HEK293 (cell line): Measurements from ENCODE around the gene TMEM179.

Experiments used
- CTCF ChIP-seq: fragments of 450-650 bp; formaldehyde crosslinking; IDR thresholded peaks from 2 replicates; pipeline ENCODE4 v1.5.1; 2016; ENCODE audit warnings: missing biosample characterization, missing genetic modification characterization
- ELK4 ChIP-seq: IDR thresholded peaks from 2 replicates; pipeline ENCODE4 v1.6.1; 2011; ENCODE audit warnings: mild to moderate bottlenecking, low read depth, low read length, borderline replicate concordance
- GLIS2 ChIP-seq: fragments of 450-650 bp; formaldehyde crosslinking; IDR thresholded peaks from 2 replicates; pipeline ENCODE4 v1.5.1; 2016; ENCODE audit warnings: missing biosample characterization, missing genetic modification characterization
- HIC1 ChIP-seq: fragments of 450-650 bp; formaldehyde crosslinking; IDR thresholded peaks from 2 replicates; pipeline ENCODE4 v1.5.1; 2016; ENCODE audit warnings: missing biosample characterization, missing genetic modification characterization
- HOXA7 ChIP-seq: sonication (generic); formaldehyde crosslinking; IDR thresholded peaks from 2 replicates; pipeline ENCODE4 v1.8.1; 2022; ENCODE audit warnings: missing genetic modification reagents, borderline replicate concordance
- KLF17 ChIP-seq: fragments of 450-650 bp; formaldehyde crosslinking; IDR thresholded peaks from 2 replicates; pipeline ENCODE4 v1.5.1; 2016; ENCODE audit warnings: missing biosample characterization, missing genetic modification characterization
- SCRT2 ChIP-seq: fragments of 450-650 bp; formaldehyde crosslinking; IDR thresholded peaks from 2 replicates; pipeline ENCODE4 v1.5.1; 2016; ENCODE audit warnings: missing biosample characterization, missing genetic modification characterization
- SP7 ChIP-seq: fragments of 450-650 bp; formaldehyde crosslinking; IDR thresholded peaks from 2 replicates; pipeline ENCODE4 v1.5.1; 2016; ENCODE audit warnings: missing biosample characterization, missing genetic modification characterization
- YY2 ChIP-seq: fragments of 450-650 bp; formaldehyde crosslinking; IDR thresholded peaks from 2 replicates; pipeline ENCODE4 v1.5.1; 2016; ENCODE audit warnings: missing biosample characterization, missing genetic modification characterization
- ZBTB17 ChIP-seq: fragments of 450-650 bp; formaldehyde crosslinking; IDR thresholded peaks from 2 replicates; pipeline ENCODE4 v1.5.1; 2016; ENCODE audit warnings: missing biosample characterization, missing genetic modification characterization
- ZBTB26 ChIP-seq: fragments of 450-650 bp; formaldehyde crosslinking; optimal IDR thresholded peaks from 2 replicates; pipeline ENCODE3; 2016; ENCODE audit warnings: missing biosample characterization, mild to moderate bottlenecking, missing genetic modification characterization
- ZBTB8A ChIP-seq: fragments of 450-650 bp; formaldehyde crosslinking; IDR thresholded peaks from 2 replicates; pipeline ENCODE4 v1.5.1; 2016; ENCODE audit warnings: missing biosample characterization, missing genetic modification characterization
- ZFHX2 ChIP-seq: fragments of 450-650 bp; formaldehyde crosslinking; conservative IDR thresholded peaks from 2 replicates; pipeline ENCODE4 v1.5.1; 2016; ENCODE audit warnings: missing biosample characterization, missing genetic modification characterization
- ZNF112 ChIP-seq: fragments of 450-650 bp; formaldehyde crosslinking; IDR thresholded peaks from 2 replicates; pipeline ENCODE4 v1.5.0; 2017; ENCODE audit warnings: missing biosample characterization, missing genetic modification characterization
- ZNF114 ChIP-seq: fragments of 450-650 bp; formaldehyde crosslinking; IDR thresholded peaks from 2 replicates; pipeline ENCODE4 v1.5.0; 2017; ENCODE audit warnings: missing biosample characterization, missing genetic modification characterization
- ZNF157 ChIP-seq: fragments of 450-650 bp; formaldehyde crosslinking; IDR thresholded peaks from 2 replicates; pipeline ENCODE4 v1.5.1; 2016; ENCODE audit warnings: missing biosample characterization, missing genetic modification characterization
- ZNF239 ChIP-seq: fragments of 450-650 bp; formaldehyde crosslinking; IDR thresholded peaks from 2 replicates; pipeline ENCODE4 v1.5.1; 2016; ENCODE audit warnings: missing biosample characterization, missing genetic modification characterization
- ZNF354C ChIP-seq: fragments of 450-650 bp; formaldehyde crosslinking; IDR thresholded peaks from 2 replicates; pipeline ENCODE4 v1.5.1; 2016; ENCODE audit warnings: missing biosample characterization, missing genetic modification characterization, low read depth, borderline replicate concordance
- ZNF423 ChIP-seq: fragments of 450-650 bp; formaldehyde crosslinking; IDR thresholded peaks from 2 replicates; pipeline ENCODE4 v1.5.1; 2016; ENCODE audit warnings: missing biosample characterization, missing genetic modification characterization
- ZNF510 ChIP-seq: fragments of 450-650 bp; formaldehyde crosslinking; IDR thresholded peaks from 2 replicates; pipeline ENCODE4 v1.5.1; 2018; ENCODE audit warnings: mild to moderate bottlenecking, missing genetic modification characterization, missing biosample characterization; ENCODE audit not compliant: insufficient replicate concordance
- ZNF530 ChIP-seq: fragments of 450-650 bp; formaldehyde crosslinking; IDR thresholded peaks from 2 replicates; pipeline ENCODE4 v1.5.1; 2016; ENCODE audit warnings: low read depth, missing biosample characterization, missing genetic modification characterization
- ZNF548 ChIP-seq: fragments of 450-650 bp; formaldehyde crosslinking; IDR thresholded peaks from 2 replicates; pipeline ENCODE4 v1.5.1; 2016; ENCODE audit warnings: missing biosample characterization, missing genetic modification characterization
- ZNF549 ChIP-seq: fragments of 450-650 bp; IDR thresholded peaks from 2 replicates; pipeline ENCODE4 v1.5.1; 2018; ENCODE audit warnings: missing biosample characterization, missing genetic modification characterization, mild to moderate bottlenecking, inconsistent platforms, moderate library complexity
- ZNF610 ChIP-seq: fragments of 450-650 bp; formaldehyde crosslinking; IDR thresholded peaks from 2 replicates; pipeline ENCODE4 v1.5.1; 2016; ENCODE audit warnings: missing biosample characterization, missing genetic modification characterization, borderline replicate concordance
- ZNF704 ChIP-seq: fragments of 450-650 bp; formaldehyde crosslinking; IDR thresholded peaks from 2 replicates; pipeline ENCODE4 v1.5.1; 2016; ENCODE audit warnings: missing biosample characterization, missing genetic modification characterization
- ZNF707 ChIP-seq: fragments of 450-650 bp; formaldehyde crosslinking; IDR thresholded peaks from 2 replicates; pipeline ENCODE4 v1.5.1; 2016; ENCODE audit warnings: missing biosample characterization, missing genetic modification characterization
- ZNF76 ChIP-seq: fragments of 450-650 bp; formaldehyde crosslinking; IDR thresholded peaks from 2 replicates; pipeline ENCODE4; 2016; ENCODE audit warnings: low read depth, missing biosample characterization, missing genetic modification characterization, borderline replicate concordance
- ZNF843 ChIP-seq: fragments of 450-650 bp; formaldehyde crosslinking; IDR thresholded peaks from 2 replicates; pipeline ENCODE4 v1.5.1; 2016; ENCODE audit warnings: missing biosample characterization, missing genetic modification characterization

TMEM179 gene

GRCh38 chr14:104563742-104564615 is 40.6 kb downstream of the TMEM179 start (continued):
- TF ChIP-seq ZNF354C (tag by site-specific recombination) (no peak), GLIS2 (peak; percentile 91), HOXA7 (no peak), CTCF (peak; percentile 96), ZNF549 (tag by site-specific recombination) (no peak), ZFHX2 (tag by site-specific recombination) (peak; percentile 71), SP7 (tag by site-specific recombination) (0 out of 2 replicates have a peak, but pooled peaks have one; percentile 22), ZNF114 (no peak), ZNF704 (tag by site-specific recombination) (no peak), YY2 (tag by site-specific recombination) (no peak), ZBTB26 (tag by site-specific recombination) (peak; percentile 5), ZBTB8A (tag by site-specific recombination) (peak; percentile 63), SCRT2 (tag by site-specific recombination) (peak; percentile 44; the same call in 1 of the 2 replicates), ZNF843 (no peak), ZNF548 (tag by site-specific recombination) (no peak), ZNF423 (tag by site-specific recombination) (no peak), ZNF157 (tag by site-specific recombination) (no peak), ZNF530 (tag by site-specific recombination) (no peak), ZNF510 (tag by site-specific recombination) (no peak), ZNF610 (tag by site-specific recombination) (no peak), KLF17 (tag by site-specific recombination) (peak; percentile 61; the same call in 1 of the 2 replicates), ZNF76 (tag by site-specific recombination) (0 out of 2 replicates have a peak, but pooled peaks have one; percentile 59), ZBTB17 (tag by site-specific recombination) (0 out of 2 replicates have a peak, but pooled peaks have one; percentile 15), ZNF112 (tag by site-specific recombination) (no peak), ZNF707 (tag by site-specific recombination) (no peak), HIC1 (tag by site-specific recombination) (0 out of 2 replicates have a peak, but pooled peaks have one; percentile 52), ZNF239 (tag by site-specific recombination) (no peak), ELK4 (no peak)
